ENCODE data around the gene H6PD.

Gene H6PD

GRCh38 chr1:9261496-9261895 is 26.9 kb downstream of the H6PD start:
- no peak for DNase-seq (ENCODE audit: extremely low read depth, low read depth)
- TF ChIP-seq CTCF (IDR thresholded peaks at IDR 0.05; ENCODE audit: low read depth, low read length) = no peak

- no peak for DNase-seq (ENCODE audit: extremely low read depth, low read depth)
- no peak for TF ChIP-seq CTCF (IDR thresholded peaks at IDR 0.05; ENCODE audit: low read depth, low read length)
Measured at GRCh38 chr1:9262096-9262986, 27.8 kb downstream of the H6PD start.

- no peak for DNase-seq (ENCODE audit: extremely low read depth, low read depth)
- TF ChIP-seq CTCF (IDR thresholded peaks at IDR 0.05; ENCODE audit: low read depth, low read length) = no peak
Measured at GRCh38 chr1:9263276-9263855, 28.8 kb downstream of the H6PD start.

GRCh38 chr1:9263984-9264872 is 29.7 kb downstream of the H6PD start:
- DNase-seq (ENCODE audit: extremely low read depth, low read depth) = no peak
- no peak for TF ChIP-seq CTCF (IDR thresholded peaks at IDR 0.05; ENCODE audit: low read depth, low read length)

GRCh38 chr1:9265037-9265436 is 30.5 kb downstream of the H6PD start:
- DNase-seq (ENCODE audit: extremely low read depth, low read depth) = no peak
- TF ChIP-seq CTCF (IDR thresholded peaks at IDR 0.05; ENCODE audit: low read depth, low read length) = no peak

- TF ChIP-seq CTCF (IDR thresholded peaks at IDR 0.05; ENCODE audit: low read depth, low read length) = no peak
- DNase-seq (ENCODE audit: extremely low read depth, low read depth) = no peak
Measured at GRCh38 chr1:9265968-9266367, 31.4 kb downstream of the H6PD start.

Data from AG09319 (cell line).